HG03432 (cell line): Measurements from ENCODE around the gene CASZ1.

Experiments used
- ATAC-seq: cut with Tn5 transposase; IDR thresholded peaks from one replicate; pipeline ENCODE4 v1.9.1; 2021; ENCODE audit warnings: mild to moderate bottlenecking, moderate library complexity; ENCODE audit not compliant: unreplicated experiment

Gene CASZ1

DNA sequence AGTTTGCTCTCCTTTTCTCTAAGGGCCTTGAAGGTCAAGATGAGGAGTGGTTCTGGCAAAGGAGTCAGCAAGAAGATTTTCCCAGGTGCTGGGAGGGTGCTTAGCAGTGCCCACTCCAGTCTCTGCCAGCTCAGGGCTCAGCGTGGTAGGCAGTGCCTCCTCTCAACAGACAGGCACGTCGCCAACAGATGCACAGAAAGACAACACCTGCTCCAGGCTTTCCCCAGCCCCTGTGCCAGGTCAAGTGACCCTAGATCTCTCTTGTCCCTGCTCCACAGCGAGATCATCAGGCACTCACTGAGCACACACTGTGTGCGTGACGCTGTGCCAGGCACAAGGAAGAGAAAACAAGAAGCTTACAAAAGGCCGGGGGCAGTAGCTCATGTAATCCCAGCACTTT is 86.0 kb downstream of the CASZ1 start:
- no peak for ATAC-seq

DNA sequence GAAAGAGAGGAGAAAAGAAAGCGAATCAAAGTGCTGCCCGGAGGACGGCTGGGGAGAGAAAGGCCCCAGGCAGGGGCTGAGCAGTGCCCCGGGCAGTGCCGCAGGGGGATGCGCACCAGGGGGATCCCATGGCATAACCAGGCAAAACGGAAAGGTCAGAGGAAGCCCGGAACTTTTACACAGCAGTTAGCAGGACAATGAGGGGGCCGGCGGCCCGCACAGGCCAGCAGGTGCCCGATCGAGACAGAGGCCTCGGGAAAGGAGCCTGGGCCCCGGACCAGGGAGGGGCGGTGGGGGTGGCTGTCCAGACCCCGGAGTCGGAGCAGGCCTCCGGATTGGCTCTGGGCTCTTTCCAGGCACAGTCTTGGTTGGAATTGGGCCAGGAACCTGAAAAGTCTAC is 86.8 kb downstream of the CASZ1 start:
- ATAC-seq, result no peak

DNA sequence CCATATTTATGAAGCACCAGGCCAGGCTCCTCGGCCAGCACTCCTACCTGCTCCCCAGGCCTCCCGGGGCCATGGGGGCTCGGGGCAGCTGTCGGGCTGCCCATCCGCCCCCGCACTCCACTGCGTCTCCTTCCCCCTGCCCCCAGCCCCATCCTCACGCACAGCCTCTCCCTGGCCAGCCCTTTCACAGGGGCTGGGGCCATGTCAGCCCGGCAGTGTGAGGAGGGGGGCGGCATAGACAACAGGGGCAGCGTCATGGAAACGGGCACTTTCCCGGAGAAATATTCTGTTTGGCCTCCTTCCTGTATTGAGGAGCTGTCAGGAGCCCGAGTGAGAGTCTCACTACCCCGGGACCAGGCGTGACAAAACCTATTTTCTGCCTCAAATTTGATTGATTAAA is 87.3 kb downstream of the CASZ1 start:
- ATAC-seq, result no peak

DNA sequence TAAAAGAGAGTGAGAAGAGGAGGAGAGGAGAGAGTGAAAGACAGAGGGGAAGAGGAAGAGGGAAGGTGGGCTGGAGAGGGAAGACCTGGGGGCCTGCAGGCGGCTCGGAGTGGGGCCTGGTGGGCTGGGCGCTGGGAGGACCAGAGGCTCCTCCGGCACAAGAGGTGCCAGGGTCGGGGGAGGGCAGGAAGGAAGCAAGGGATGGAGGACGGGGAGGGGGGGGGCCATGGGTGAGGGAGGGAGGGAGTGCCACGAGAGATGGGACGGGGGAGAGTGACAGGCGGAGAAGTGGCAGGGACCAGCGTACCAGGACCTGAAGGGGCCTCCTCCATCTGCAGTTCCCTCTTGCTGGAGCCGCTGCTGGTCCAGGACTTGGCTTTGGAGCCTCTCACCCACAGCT is 87.7 kb downstream of the CASZ1 start:
- ATAC-seq, result no peak

DNA sequence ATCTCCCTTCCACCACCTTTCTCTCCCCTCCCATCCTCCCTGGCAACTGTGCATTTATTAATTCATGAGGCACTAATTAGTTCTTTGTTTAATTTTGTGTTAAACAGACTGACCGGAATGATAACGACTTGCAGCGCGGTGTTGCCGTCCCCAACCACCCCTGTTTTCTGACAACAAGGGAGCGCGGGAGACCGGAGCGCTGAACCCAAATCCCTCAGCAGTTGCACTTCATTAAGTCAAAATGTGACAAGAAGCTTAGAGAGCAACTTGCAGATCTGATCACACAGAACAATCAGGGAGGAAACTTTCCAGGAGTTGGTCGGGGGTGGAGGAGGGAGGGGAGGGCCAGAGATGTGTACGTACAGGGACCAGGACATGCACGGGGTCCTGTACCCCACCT is 89.2 kb downstream of the CASZ1 start:
- ATAC-seq, result no peak

DNA sequence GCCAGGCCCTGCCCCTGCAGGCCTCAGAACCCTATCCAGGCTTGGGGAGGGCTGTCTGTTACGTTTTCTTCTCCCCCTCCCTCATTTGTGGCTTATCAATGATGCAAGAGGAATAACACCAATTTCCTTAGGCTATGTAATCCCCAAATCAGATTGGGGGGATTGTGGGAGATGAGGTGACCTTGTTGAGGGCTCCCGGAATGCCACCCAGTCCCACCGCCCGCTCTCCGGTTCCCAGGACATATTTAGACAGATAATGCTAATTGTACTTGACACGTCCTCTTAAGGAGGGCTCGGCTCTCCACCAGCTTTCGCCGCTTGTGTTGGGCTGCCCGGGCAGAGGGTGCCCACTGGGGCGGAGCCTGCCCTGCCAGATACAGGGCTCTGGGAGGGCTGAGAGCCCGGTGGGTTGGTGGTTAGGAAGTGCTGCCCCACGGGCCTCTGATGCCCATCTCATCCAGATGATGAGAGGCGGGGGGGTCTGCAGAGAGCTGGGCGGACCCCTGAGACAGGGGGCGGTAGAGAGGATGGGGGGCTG is 90.0 kb downstream of the CASZ1 start:
- ATAC-seq, result no peak

DNA sequence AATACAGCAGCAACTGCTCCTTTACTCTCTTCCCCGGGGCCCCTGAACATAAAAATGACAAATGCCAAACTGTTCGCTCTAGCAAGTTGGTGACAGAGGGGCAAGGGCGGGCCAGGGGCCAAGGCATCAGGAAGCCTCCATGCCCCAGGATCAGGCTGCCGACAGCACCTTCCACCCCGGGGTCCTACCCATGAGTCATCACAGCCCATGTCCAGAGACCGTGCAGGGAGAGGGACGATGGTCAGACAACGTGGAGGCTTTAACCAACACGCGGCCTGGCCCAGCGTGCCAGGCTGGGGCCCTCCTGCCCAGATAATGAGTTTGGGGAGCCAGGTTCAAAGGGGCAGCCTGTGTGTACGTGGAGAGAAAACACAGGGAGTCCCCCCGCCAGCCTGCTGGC is 90.5 kb downstream of the CASZ1 start:
- ATAC-seq, result no peak

DNA sequence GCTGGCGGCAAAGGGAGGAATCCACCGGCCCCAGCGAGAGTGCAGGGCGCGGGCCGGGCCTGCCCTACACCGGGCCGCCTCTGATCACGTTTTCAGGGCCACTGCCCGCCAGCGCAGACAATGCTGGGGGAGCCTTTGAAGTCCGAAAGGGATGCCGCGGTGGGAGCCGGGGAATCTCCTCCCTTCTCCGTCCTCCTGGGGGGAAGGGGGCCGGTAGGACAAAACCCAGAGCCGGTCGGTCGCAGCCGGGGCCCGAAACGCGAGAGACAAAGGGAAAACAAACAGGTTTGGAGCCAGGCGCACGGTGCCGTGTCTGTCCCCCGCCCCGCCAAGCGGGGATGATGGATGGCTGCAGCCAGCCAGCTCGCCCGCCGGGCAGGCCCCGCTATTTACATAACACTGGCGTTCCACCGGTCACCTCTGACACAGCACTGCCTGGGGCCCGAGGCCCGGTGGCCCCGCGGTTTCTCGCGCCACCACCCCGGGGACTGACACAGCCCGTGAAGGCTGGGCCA is 92.0 kb downstream of the CASZ1 start:
- no peak for ATAC-seq

DNA sequence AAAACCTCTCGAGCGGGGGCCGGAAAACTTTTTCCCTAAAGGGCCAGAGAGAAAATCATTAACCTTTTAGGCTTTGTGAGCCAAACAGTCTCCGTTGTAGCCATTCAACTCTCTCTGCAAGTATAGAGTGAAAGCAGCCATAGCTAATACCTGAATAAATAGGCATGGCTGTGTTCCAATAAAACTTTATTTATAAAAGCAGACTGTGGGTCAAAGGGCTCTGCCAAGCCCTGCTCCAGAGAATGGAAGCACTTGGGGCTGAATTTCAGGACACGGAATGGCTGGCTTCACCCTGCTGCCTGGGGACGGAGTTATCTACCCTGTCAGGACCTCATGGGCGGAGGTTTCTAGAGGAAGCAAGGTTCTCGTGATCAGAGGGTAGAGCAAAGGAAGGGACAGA is 92.7 kb downstream of the CASZ1 start:
- no peak for ATAC-seq

DNA sequence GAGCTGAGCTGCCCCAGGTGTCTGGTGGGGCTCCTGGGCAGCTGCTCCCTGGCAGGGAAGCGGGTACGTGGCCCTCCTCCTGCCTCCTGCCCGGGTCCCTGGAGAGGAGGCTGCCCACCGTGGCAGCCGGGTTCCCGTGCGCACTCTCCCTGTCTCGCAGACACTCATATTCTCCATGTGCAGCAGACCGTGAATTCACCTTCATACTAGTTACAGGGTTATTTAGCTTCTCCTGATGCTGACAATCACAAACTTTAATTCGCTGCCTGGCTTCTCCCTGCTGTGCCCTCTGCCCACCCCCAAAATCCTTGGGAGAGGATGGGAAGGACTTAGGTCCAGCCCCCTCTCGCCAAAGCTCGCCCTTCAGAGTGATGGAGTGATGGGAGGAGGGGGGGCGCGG is 95.3 kb downstream of the CASZ1 start:
- ATAC-seq, result no peak

DNA sequence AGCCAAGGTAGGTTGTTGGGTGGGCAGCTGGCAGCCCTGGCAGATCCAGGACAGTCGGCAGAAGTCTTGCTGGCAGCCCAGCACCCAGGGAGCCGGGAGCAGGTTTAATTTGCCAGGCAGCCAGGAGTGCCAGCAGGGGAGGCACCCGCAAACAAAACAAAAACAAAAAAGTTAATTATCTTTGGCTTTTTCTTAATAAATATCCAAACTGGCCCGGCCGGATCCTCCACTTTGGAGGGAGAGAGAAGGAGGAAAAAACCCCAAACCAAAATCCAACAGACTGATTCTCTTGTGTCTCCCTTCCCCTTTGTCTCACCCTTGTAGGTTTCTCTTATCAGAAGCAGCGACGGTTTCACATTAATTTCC is 97.0 kb downstream of the CASZ1 start:
- no peak for ATAC-seq

DNA sequence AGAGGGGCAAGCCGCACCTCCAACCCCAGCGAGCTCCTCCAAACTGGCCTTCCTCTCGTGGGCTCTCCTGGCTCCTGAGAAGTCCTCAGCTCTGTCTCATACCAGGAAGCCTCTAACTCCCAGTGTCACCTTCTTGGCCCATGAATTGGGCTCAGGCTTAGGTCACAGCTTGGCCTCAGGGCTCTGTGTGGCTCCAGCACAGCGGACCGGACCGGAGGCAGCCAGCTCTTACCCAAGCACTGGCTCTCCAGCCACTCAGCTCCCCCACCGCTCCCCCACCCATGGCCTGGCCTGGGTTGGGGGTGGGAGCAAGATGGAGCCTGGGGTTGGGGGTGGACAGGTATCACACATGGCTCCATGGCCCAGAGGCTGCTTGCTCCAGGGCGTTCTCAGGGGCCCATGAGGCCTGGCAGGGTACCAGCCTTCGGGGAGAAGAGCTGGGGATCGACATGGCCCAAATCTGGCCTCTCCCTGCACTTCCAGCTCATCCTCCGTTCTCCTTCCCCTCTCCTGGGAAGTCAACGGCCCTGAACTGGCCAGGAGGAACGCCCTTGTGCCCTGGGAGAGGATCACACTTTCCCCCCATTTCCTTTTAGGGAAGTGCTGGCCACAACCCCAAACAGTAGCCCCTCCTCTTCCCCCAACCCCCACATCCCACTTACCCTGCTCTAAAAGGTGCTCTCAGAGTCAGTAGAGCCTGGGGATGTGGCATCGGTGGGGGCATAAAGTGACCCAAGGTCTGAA is 97.5 kb downstream of the CASZ1 start:
- ATAC-seq, result no peak

DNA sequence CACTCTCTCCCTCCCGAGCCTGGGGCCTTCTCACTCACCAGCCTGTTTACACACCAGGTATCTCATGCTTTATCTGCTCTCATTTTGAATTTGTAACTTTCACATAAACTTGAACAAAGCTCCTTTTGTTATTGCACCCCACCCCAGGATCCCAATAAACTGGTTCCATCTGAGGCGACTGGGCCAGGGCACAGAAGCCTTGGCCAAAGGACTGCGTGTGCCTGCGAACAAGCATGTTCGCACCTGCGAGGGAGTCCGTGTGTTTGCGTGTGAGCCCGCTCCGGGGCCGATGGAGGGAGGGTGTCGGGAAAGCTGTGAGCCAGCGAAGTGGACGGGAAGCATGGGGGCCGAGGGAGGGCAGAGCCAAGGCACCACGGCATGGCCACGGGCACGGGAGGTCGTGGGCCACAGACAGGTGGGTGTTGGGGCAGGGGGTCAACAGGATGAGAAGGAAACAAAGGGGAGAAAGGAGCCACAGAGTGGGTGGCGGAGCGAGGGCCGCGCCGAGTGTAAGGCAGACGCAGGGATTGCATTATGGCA is 98.8 kb downstream of the CASZ1 start:
- no peak for ATAC-seq

DNA sequence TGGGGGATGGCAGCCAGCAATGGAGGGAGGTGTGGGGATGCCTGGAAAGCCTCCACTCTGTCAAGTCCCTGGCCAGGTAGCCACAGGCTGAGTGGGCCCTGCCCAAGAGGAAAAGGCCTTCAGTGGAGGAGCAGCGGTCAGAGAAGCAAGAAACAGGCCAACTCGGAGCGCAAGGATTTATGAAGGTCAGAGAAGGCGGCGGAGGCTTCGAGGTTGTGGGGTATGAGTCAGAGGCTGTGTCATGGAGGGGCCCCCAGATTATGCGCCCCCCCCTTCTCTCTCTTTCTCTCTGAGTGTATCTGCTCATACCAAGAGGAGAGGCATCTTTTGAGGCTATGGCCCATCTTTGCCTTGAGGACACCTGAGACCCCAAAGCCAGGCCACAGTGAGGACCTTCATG is 99.5 kb downstream of the CASZ1 start:
- no peak for ATAC-seq

DNA sequence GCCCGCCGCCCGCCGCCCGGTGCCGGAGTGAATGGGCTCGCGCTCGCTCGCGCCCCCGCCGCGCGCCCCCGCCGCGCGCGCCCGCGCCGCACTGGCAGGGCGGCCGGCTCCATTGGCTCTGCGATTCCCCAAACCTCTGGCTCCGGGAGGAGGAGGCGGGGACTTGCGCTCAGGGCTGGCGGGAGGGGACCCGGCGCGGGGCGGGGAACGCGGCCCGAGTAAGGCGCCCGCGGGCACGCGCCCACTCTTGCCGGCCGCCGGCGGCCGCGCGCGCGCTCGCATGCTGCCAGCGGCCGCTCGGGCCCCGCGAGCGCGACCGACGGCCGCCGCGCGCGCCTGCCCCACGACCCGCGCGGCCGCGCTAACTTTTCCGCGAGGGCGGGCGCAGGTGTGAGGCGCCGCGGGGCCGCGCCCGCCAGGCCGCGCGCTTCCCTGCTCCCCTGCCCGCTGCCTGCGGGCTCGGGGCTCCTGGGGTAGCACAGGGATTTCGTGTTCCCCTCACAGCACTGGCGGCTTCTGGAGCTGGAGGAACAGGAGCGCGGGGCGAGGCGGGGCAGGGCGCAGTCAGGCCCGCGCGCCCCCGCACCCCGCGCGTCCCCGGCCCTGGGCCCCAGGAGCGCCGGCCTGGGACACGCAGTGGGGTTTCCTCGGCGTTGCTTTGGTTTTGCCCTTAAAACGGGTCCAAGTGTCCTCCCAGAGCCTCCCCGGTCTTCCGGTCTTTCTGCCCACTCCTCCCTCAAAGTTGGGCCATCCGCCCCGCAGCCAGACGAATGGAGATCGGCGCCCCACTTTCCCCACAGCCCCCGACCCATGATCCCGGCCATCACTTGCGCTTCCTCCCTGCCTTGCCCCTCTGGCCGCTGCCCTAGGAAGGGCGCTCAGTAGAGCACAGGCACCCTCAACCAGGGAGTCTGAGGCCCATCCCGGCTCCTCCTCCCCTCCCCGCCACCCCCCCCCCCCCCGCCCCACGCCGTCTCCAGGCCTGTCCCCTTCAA is 101.5 kb downstream of the CASZ1 start:
- peak; percentile 64 for ATAC-seq

DNA sequence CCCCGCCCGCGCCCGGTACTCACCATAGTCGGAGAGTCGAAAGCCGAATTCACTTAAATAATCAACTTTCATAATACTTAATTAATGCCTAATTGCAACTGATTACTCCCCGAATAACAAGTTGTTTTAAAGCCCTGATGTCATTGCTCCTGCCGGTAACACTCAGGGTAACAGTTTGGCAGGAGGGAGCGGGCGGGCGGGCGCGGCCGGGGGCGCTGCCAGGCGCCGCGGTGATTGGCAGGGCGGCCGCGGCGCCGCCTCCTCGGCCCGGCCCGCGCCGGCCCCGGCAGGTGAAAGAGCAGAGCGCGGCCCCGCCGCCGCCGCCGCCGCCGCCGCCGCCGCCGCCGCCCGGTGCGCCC is 102.2 kb downstream of the CASZ1 start:
- ATAC-seq, result peak; percentile 40

DNA sequence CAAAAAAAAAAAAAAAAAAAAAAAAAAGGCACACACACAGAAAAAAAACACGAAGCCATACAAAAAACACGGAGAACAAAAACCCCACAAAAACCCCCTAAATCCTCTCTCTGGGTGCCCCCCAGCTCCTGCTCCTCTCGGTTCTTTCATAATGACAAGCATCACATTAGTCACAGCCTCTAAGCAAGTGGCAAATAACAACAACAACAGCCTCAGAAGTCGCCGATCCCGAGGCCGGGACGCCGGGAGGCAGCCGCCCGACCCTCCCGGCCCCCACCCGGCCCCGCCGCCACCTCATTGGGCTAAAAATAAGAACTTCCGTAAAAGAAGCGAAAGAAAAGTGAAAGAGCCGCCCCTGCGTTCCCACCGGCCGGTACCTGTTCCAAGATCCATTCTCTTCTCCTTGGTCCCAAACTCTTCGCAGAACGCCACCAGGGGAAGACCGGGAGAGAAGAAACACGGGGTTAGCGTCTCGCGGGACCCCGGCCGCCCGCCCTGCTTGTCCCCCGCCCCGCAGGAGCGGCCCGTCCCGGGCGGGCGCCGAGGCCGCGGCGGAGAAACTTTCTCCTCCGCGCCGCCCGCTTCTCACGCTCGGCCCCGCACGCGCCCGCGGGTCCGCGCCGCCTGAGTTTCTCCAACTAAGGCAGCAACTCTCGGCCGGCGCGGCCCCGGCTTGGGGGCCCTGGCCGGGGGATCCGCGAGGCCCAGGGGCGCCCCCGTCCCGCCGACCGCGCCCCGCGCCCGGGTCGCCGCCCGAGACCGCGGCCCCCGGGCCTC is 102.8 kb downstream of the CASZ1 start:
- ATAC-seq, result peak; percentile 30

DNA sequence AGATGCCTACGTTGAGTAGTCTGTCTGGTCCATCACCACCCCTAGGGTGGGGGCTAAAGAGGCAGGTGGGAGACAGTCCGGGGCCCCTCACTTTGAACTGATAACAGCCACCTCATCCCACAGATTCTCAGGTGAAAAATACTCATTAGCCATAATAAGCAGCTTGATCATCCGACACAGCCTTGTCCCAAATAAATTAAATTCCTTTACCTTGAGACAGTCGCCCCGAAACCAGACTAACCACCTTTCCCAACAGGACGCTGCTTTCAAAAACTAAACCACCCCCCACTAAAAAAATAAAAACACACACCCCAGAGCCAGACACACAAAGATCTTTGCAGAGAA is 103.3 kb downstream of the CASZ1 start:
- ATAC-seq, result no peak

DNA sequence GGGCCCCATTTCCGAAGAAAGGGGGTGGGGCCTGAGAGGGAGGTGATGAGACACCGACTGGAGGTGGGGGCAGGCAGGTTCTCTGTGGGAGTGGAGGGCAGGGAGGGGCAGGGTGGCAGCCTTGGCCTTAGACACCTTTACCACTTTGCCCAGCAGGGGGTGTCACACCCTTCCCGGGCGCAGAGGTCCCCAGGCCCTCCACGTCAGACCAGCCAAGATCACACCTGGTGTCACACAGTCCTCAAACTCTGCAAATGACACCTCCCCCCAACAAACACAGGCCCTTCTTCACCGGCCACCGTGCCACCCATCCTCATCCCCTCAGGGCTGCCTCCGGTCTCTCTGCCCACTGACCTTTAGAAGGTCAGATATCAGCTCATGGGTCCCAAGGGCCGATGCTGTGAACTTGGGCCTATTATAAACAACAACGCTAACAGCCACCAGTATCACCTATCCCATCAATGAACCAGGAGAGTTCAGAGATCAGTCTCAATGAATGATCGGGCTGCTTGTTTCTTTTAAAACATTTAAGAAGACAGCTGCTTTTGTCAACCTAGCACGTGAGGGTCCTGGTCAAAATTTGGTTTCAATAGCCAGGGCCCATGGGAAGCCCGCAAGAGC is 103.9 kb downstream of the CASZ1 start:
- ATAC-seq, result no peak

DNA sequence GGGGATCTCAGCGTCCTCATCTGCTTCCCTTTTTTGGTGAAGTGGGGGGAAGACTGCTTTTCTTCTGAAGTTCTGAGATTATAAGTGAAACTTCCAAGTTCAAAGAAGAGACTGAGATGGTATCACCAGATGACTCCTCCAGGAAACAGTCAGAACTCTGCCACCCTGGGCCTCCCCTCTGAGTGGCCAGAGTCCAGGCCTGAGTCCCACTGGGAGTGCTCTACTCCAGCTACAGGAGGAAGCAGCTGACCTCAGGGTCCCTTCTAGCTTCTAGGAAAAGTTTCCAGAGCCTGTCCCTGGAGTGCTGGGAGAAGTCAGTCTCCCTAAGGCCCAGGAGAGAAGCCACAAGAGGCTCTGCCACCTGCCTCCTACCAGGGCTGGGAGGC is 104.7 kb downstream of the CASZ1 start:
- no peak for ATAC-seq
